ENCODE results near the gene RMDN3.

Gene RMDN3

DNA sequence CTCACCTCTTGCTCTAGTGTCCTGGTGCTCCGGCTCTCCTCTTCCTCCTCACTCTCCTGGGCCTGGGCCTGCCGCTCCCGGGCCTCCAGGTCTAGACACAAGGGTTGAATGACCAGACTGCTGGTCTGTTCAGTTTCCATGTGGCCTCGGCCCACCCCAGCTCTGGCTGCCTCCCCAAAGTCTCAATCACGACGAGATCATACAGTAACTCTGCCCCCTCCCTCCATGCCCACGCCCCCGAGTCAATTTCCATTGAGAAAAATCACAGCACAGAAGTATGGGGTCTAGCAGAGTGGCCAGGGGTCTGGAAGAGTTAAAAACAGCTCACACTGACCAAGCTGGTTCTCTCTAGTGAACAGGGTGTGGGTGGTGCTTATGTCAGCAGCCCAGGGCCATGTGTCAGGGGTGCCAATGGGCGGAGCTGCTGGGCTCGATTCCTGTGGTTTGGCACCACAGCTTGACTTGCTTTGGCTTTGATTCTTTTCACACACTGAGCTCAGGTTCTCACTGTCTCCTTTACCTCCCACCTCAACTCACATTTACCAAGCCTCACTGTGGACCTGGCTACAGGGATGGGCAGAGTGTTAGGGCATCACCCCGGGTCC, 21.6 kb upstream of the RMDN3 start:
- Histone ChIP-seq H3K36me3 (ENCODE audit: control insufficient read depth, low read length) (peaks cover 39% of the 10 kb centered on the region), H3K9me3 (ENCODE audit: control insufficient read depth, insufficient read depth, low read length) (no peaks in the 10 kb centered on the region), H3K79me2 (ENCODE audit: control insufficient read depth, low read length) (no peaks in the 10 kb centered on the region), H3K27me3 (ENCODE audit: control insufficient read depth, low read length) (no peaks in the 10 kb centered on the region), H3K27ac (ENCODE audit: low read depth, low read length) (no peak overlapping the region), H3K4me1 (ENCODE audit: control insufficient read depth, low read length) (peaks cover 11% of the 10 kb centered on the region), H3F3A (ENCODE audit: control insufficient read depth, insufficient read depth) (0 out of 2 replicates have a peak, but pooled peaks cover 6% of the 10 kb centered on the region), H4K20me1 (ENCODE audit: control insufficient read depth, insufficient read depth, low read depth, low read length) (no peaks in the 10 kb centered on the region), H3K9me2 (replicated peaks; ENCODE audit: control insufficient read depth, low read length) (no peaks in the 10 kb centered on the region), H3K4me2 (ENCODE audit: low read length) (no peak overlapping the region), H3K4me3 (ENCODE audit: low read length) (no peak overlapping the region)
- TF ChIP-seq CTCF (IDR thresholded peaks at IDR 0.05; ENCODE audit: low read depth, low read length, poor library complexity, severe bottlenecking) = no peak
- no peak for TF ChIP-seq EZH2phosphoT487 (IDR thresholded peaks at IDR 0.05; ENCODE audit: borderline replicate concordance, low read length)

GRCh38 chr15:40775740-40776536, 20.9 kb upstream of the RMDN3 start:
- peaks cover 46% of the 10 kb centered on the region for H3K36me3 ChIP-seq (ENCODE audit: control insufficient read depth, low read length)
- no peak overlapping the region for H3K4me2 ChIP-seq (ENCODE audit: low read length)

GRCh38 chr15:40775007-40775406, 20.0 kb upstream of the RMDN3 start:
- Histone ChIP-seq H3F3A (ENCODE audit: control insufficient read depth, insufficient read depth) (peaks cover 9% of the 10 kb centered on the region), H3K27me3 (ENCODE audit: control insufficient read depth, low read length) (no peaks in the 10 kb centered on the region), H3K4me3 (ENCODE audit: low read length) (no peak overlapping the region), H3K9me2 (replicated peaks; ENCODE audit: control insufficient read depth, low read length) (no peaks in the 10 kb centered on the region), H4K20me1 (ENCODE audit: control insufficient read depth, insufficient read depth, low read depth, low read length) (no peaks in the 10 kb centered on the region), H3K79me2 (ENCODE audit: control insufficient read depth, low read length) (no peaks in the 10 kb centered on the region), H3K4me2 (ENCODE audit: low read length) (no peak overlapping the region), H3K4me1 (ENCODE audit: control insufficient read depth, low read length) (peaks cover 28% of the 10 kb centered on the region), H3K27ac (ENCODE audit: low read depth, low read length) (no peak overlapping the region), H3K9me3 (ENCODE audit: control insufficient read depth, insufficient read depth, low read length) (no peaks in the 10 kb centered on the region), H3K36me3 (ENCODE audit: control insufficient read depth, low read length) (peaks cover 50% of the 10 kb centered on the region)
- no peak for TF ChIP-seq EZH2phosphoT487 (IDR thresholded peaks at IDR 0.05; ENCODE audit: borderline replicate concordance, low read length)
- no peak for TF ChIP-seq CTCF (IDR thresholded peaks at IDR 0.05; ENCODE audit: low read depth, low read length, poor library complexity, severe bottlenecking)

More at GRCh38 chr15:40775740-40776536, 20.9 kb upstream of the RMDN3 start:
- no peak overlapping the region for H3K27ac ChIP-seq (ENCODE audit: low read depth, low read length)
- H3K4me1 ChIP-seq (ENCODE audit: control insufficient read depth, low read length) = peaks cover 18% of the 10 kb centered on the region
- 0 out of 2 replicates have a peak, but pooled peaks cover 6% of the 10 kb centered on the region for H3F3A ChIP-seq (ENCODE audit: control insufficient read depth, insufficient read depth)
- H3K4me3 ChIP-seq (ENCODE audit: low read length) = no peak overlapping the region
- H3K27me3 ChIP-seq (ENCODE audit: control insufficient read depth, low read length) = no peaks in the 10 kb centered on the region
- no peaks in the 10 kb centered on the region for H4K20me1 ChIP-seq (ENCODE audit: control insufficient read depth, insufficient read depth, low read depth, low read length)
- H3K9me2 ChIP-seq (replicated peaks; ENCODE audit: control insufficient read depth, low read length) = no peaks in the 10 kb centered on the region
- no peak for TF ChIP-seq CTCF (IDR thresholded peaks at IDR 0.05; ENCODE audit: low read depth, low read length, poor library complexity, severe bottlenecking)
- no peaks in the 10 kb centered on the region for H3K9me3 ChIP-seq (ENCODE audit: control insufficient read depth, insufficient read depth, low read length)
- H3K79me2 ChIP-seq (ENCODE audit: control insufficient read depth, low read length) = no peaks in the 10 kb centered on the region
